Panc1 (cell line): Measurements from ENCODE around the gene ATP6V1B1. TPM values are rescaled to one million over a fixed set of nuclear protein-coding genes. Genes with fewer than 3 reads are reported as not detected.

Experiments
- ATAC-seq: fragments of 200-7000 bp; cut with Tn5 transposase; 2 replicates; pipeline ENCODE4 v1.9.1; 2020; ENCODE audit warnings: mild to moderate bottlenecking, moderate library complexity
- BruUV-seq: library from RNA; stranded (reverse); fragments of 400-500 nt; replicated peaks from 2 replicates; lab custom pipeline; 2021; lab: Mats Ljungman, UMichigan
- CTCF ChIA-PET: fragments of 300-600 bp; sonication (Branson Sonifier 250); formaldehyde crosslinking; loops from one replicate; lab custom pipeline; 2022; ENCODE audit warnings: antibody characterized with exemption; lab: Charles Lee
- POLR2A ChIA-PET: fragments of 300-600 bp; sonication (Branson Sonifier 250); formaldehyde crosslinking; loops from one replicate; lab custom pipeline; 2022; ENCODE audit warnings: antibody characterized with exemption; lab: Charles Lee
- DNase-seq: peaks from one replicate; pipeline ENCODE4 v3.0.0-alpha.2; 2010; ENCODE audit warnings: low read depth, low spot score
- H3K27ac ChIP-seq: 2 replicates; pipeline ENCODE4 v1.5.1; 2011; ENCODE audit warnings: mild to moderate bottlenecking, low read length, inconsistent platforms
- H3K27me3 ChIP-seq: fragments of 200-500 bp; sonication (Bioruptor generic); 2 replicates; pipeline ENCODE4 v1.6.0; 2014; ENCODE audit warnings: low read length, inconsistent platforms; ENCODE audit not compliant: control insufficient read depth, insufficient read depth
- H3K36me3 ChIP-seq: fragments of 200-500 bp; sonication (Bioruptor generic); 2 replicates; pipeline ENCODE4 v1.5.1; 2014; ENCODE audit warnings: inconsistent platforms, mild to moderate bottlenecking, low read length, moderate library complexity; ENCODE audit not compliant: control insufficient read depth, insufficient read depth
- H3K4me1 ChIP-seq: 2 replicates; pipeline ENCODE4 v1.5.1; 2011; ENCODE audit warnings: inconsistent platforms, mild to moderate bottlenecking, low read length, moderate library complexity; ENCODE audit not compliant: control insufficient read depth, insufficient read depth
- H3K4me3 ChIP-seq, 2 experiments: 2 replicates each; pipeline ENCODE4 v1.5.1; 2011 to 2012; ENCODE audit warnings: low read depth in 2 of 2, low read length in 2 of 2, mild to moderate bottlenecking in 2 of 2, inconsistent platforms in 1 of 2, moderate library complexity in 1 of 2
- H3K9me3 ChIP-seq: fragments of 200-500 bp; sonication (Bioruptor generic); 2 replicates; pipeline ENCODE4 v1.5.1; 2014; ENCODE audit warnings: low read depth, mild to moderate bottlenecking, inconsistent platforms, low read length, moderate library complexity; ENCODE audit not compliant: control insufficient read depth, insufficient read depth
- POLR2AphosphoS5 ChIP-seq: IDR thresholded peaks from 2 replicates; pipeline ENCODE4 v1.6.1; 2012; ENCODE audit warnings: mild to moderate bottlenecking, low read depth, low read length, moderate library complexity
- SIN3A ChIP-seq: IDR thresholded peaks from 2 replicates; pipeline ENCODE4 v1.6.1; 2012; ENCODE audit warnings: low read depth, mild to moderate bottlenecking, low read length, moderate library complexity, borderline replicate concordance; ENCODE audit not compliant: insufficient read depth
- TCF7L2 ChIP-seq: IDR thresholded peaks from 2 replicates; pipeline ENCODE4 v1.6.1; 2011; ENCODE audit warnings: mild to moderate bottlenecking, low read depth, low read length, inconsistent platforms
- in situ Hi-C: cut with HindIII; loops from 2 replicates; pipeline ENCODE4 v1.10.0; 2016; ENCODE audit warnings: low sequenced_read_pairs, low pct_unique_long_range_greater_than_20kb
- intact Hi-C: fragments of 100-400 bp; cut with micrococcal nuclease; formaldehyde crosslinking; loops from one replicate; pipeline ENCODE4 v1.10.0; 2022; ENCODE audit not compliant: unreplicated experiment
- total RNA-seq: library from RNA; stranded (reverse); gene quantifications from one replicate; pipeline ENCODE4 v1.2.1, GENCODE V29; 2021; ENCODE audit not compliant: unreplicated experiment
- TF ChIP-seq, protein P1 (sequence below): fragments of 450-650 bp; IDR thresholded peaks from 2 replicates; pipeline ENCODE4 v1.5.1; 2017; ENCODE audit warnings: mild to moderate bottlenecking
- TF ChIP-seq, protein P2 (sequence below), 2 experiments: IDR thresholded peaks; 2 replicates each; pipeline ENCODE4 v1.6.1; 2011 to 2012; ENCODE audit warnings: low read depth in 2 of 2, control low read depth in 1 of 2, low read length in 1 of 2, mild to moderate bottlenecking in 1 of 2, moderate library complexity in 1 of 2; ENCODE audit not compliant: insufficient read depth in 1 of 2

The ATP6V1B1 gene
- total RNA-seq, 1 experiment from 2014 or later = 0.18 TPM

DNA sequence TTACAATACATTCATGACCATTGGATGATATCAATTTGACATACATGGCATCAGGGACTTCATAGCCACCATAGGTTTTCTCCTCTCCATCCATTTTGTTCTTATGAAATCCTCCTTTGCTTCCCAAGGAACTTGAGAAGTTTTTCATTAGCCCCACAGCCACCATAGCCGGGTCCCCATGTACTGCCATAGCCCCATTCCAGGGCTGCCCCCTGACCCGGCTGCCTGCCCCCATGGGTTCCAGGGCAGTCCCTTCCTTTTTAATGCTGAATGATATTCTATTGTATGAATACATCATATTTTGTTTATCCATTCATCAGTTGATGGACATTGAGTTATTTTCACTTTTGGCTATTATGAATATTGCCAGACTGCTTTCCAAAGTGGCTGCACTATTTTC lies 20.4 kb downstream of the ATP6V1B1 start:
- Histone ChIP-seq H3K27me3 (peaks cover 18% of the 10 kb centered on the region), H3K9me3 (no peaks in the 10 kb centered on the region), H3K4me3 (no peak overlapping the region), H3K4me1 (no peaks in the 10 kb centered on the region), H3K36me3 (no peaks in the 10 kb centered on the region), H3K27ac (no peak overlapping the region)
- TF ChIP-seq POLR2AphosphoS5 = no peak
- TF ChIP-seq SIN3A = no peak
- no peak for TF ChIP-seq TCF7L2
- TF ChIP-seq, protein P1, sequence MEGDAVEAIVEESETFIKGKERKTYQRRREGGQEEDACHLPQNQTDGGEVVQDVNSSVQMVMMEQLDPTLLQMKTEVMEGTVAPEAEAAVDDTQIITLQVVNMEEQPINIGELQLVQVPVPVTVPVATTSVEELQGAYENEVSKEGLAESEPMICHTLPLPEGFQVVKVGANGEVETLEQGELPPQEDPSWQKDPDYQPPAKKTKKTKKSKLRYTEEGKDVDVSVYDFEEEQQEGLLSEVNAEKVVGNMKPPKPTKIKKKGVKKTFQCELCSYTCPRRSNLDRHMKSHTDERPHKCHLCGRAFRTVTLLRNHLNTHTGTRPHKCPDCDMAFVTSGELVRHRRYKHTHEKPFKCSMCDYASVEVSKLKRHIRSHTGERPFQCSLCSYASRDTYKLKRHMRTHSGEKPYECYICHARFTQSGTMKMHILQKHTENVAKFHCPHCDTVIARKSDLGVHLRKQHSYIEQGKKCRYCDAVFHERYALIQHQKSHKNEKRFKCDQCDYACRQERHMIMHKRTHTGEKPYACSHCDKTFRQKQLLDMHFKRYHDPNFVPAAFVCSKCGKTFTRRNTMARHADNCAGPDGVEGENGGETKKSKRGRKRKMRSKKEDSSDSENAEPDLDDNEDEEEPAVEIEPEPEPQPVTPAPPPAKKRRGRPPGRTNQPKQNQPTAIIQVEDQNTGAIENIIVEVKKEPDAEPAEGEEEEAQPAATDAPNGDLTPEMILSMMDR = no peak
- TF ChIP-seq, protein P2, sequence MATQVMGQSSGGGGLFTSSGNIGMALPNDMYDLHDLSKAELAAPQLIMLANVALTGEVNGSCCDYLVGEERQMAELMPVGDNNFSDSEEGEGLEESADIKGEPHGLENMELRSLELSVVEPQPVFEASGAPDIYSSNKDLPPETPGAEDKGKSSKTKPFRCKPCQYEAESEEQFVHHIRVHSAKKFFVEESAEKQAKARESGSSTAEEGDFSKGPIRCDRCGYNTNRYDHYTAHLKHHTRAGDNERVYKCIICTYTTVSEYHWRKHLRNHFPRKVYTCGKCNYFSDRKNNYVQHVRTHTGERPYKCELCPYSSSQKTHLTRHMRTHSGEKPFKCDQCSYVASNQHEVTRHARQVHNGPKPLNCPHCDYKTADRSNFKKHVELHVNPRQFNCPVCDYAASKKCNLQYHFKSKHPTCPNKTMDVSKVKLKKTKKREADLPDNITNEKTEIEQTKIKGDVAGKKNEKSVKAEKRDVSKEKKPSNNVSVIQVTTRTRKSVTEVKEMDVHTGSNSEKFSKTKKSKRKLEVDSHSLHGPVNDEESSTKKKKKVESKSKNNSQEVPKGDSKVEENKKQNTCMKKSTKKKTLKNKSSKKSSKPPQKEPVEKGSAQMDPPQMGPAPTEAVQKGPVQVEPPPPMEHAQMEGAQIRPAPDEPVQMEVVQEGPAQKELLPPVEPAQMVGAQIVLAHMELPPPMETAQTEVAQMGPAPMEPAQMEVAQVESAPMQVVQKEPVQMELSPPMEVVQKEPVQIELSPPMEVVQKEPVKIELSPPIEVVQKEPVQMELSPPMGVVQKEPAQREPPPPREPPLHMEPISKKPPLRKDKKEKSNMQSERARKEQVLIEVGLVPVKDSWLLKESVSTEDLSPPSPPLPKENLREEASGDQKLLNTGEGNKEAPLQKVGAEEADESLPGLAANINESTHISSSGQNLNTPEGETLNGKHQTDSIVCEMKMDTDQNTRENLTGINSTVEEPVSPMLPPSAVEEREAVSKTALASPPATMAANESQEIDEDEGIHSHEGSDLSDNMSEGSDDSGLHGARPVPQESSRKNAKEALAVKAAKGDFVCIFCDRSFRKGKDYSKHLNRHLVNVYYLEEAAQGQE (IDR thresholded peaks at IDR 0.05; ENCODE audit: insufficient read depth in 1 of 2, low read depth in 2 of 2, low read length in 1 of 2) = no peak
- no peak for DNase-seq
- in situ Hi-C loops = no loop called here
- no TSS peak for BruUV-seq
- POLR2A ChIA-PET = no interaction called here
- intact Hi-C loops = no loop called here
- CTCF ChIA-PET = no interaction called here
- ATAC-seq = no peak

DNA sequence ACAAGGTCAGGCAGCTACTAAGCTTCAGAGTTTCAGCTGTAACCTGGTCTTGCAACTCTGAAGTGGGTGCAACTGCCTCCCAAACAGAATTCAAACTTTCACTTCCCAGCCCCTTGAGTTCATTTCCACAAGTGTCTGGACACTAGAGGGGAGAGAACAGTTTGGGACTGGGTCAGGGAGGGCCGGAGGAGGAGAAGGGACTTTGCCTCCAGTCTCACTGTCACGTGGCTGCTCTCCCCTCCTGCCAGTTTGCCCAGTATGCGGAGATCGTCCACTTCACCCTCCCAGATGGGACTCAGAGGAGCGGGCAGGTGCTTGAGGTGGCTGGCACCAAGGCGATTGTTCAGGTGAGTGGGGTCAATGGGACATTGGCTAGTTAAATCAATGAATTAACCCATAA lies 22.1 kb downstream of the ATP6V1B1 start:
- Histone ChIP-seq H3K9me3 (no peaks in the 10 kb centered on the region), H3K27me3 (peaks cover 15% of the 10 kb centered on the region), H3K4me3 (no peak overlapping the region), H3K36me3 (no peaks in the 10 kb centered on the region), H3K4me1 (no peaks in the 10 kb centered on the region), H3K27ac (no peak overlapping the region)
- no TSS peak for BruUV-seq
- POLR2A ChIA-PET = no interaction called here
- no peak for ATAC-seq
- no peak for DNase-seq
- intact Hi-C loops (no loop called here), in situ Hi-C loops (no loop called here)
- TF ChIP-seq POLR2AphosphoS5 = no peak
- no peak for TF ChIP-seq SIN3A
- CTCF ChIA-PET = no interaction called here

DNA sequence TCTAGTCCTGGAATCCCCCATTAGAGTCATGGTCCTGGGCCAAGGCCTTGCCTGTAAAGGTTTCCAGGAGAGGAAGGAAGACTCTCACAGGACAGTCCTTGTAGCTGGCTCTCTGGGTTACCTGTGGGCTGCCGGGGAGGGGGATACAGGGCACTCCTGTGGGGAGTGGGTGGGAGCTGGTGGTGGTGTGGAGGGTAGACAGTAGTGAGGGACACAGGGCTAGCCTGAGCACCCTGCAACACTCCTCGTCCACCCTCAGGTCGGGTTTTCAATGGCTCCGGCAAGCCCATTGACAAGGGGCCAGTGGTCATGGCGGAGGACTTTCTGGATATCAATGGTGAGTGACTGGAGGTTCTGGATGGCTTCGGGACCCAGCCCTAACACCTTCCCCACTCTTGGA lies 23.1 kb downstream of the ATP6V1B1 start:
- Histone ChIP-seq H3K27me3 (peaks cover 10% of the 10 kb centered on the region), H3K4me1 (no peaks in the 10 kb centered on the region), H3K36me3 (no peaks in the 10 kb centered on the region), H3K4me3 (no peak overlapping the region), H3K27ac (no peak overlapping the region), H3K9me3 (no peaks in the 10 kb centered on the region)
- no peak for ATAC-seq
- TF ChIP-seq SIN3A (no peak), POLR2AphosphoS5 (no peak), TCF7L2 (no peak)
- TF ChIP-seq, protein P1 = no peak
- TF ChIP-seq, protein P2 (IDR thresholded peaks at IDR 0.05; ENCODE audit: insufficient read depth in 1 of 2, low read depth in 2 of 2, low read length in 1 of 2) = no peak
- CTCF ChIA-PET = no interaction called here
- BruUV-seq = no TSS peak
- DNase-seq = no peak
- POLR2A ChIA-PET = no interaction called here
- in situ Hi-C loops = no loop called here
- intact Hi-C loops = no loop called here
